ENCODE measurements around the gene FBXO48.

FBXO48 gene

DNA sequence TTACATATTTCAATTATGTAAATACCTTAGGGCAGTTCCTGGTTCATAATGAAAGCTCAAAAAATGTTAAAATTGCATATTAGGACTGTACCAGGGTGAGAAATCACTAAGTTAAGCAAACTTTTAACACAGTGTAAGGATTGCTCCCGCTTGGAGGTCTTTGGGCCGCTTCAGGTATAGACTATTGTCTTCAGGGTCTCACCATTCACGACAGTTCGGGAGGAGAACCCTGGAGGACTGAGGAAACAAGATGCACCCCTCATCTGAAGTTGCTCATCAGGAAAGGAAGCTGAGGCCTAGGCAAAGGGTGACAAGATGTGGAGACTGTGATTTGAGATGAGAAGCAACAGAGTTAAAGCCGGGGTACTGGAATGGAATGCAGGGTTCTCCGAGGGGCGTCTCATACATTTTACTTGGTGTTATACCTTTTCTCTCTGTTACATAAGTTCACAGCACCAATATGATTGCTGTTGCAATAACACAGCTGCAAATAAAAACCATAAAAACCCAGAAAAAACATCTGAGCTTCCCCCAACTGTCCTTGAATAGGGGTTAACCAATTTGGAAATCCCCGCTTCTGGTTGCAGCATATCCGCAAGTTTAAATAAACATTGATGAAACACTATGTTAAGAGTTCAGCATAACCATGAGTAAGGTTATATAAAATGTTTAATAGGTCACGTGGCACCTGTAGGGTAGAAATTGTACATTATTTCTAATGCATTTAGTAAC lies 40.1 kb downstream of the FBXO48 start:
- no peak for TF ChIP-seq CTCF (conservative IDR thresholded peaks at IDR 0.05)
- no peak overlapping the region for H3K27ac ChIP-seq

GRCh38 chr2:68426446-68426845 lies 40.6 kb downstream of the FBXO48 start:
- TF ChIP-seq CTCF (conservative IDR thresholded peaks at IDR 0.05) = no peak
- no peak overlapping the region for H3K27ac ChIP-seq

DNA sequence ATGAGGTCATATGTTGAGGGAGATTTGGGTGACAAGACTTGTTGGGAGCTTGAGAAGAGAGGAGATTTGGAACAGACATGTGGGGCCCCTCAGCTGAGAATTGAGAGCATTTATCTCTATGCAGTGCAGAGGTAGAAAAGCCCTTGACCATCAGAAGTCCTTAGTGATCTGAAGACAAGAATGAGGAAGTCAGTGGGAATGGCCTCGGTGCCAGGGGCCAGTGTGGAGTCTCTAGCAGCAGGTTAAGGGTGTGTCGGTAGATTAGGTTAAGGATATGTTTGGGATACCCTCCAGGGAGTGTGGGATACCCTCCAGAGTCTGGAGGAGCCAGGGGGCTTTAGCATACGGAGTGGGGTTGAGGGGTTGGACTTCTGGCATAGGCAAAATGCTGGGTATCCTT lies 41.6 kb downstream of the FBXO48 start:
- no peak overlapping the region for H3K27ac ChIP-seq
- no peak for TF ChIP-seq CTCF (conservative IDR thresholded peaks at IDR 0.05)

DNA sequence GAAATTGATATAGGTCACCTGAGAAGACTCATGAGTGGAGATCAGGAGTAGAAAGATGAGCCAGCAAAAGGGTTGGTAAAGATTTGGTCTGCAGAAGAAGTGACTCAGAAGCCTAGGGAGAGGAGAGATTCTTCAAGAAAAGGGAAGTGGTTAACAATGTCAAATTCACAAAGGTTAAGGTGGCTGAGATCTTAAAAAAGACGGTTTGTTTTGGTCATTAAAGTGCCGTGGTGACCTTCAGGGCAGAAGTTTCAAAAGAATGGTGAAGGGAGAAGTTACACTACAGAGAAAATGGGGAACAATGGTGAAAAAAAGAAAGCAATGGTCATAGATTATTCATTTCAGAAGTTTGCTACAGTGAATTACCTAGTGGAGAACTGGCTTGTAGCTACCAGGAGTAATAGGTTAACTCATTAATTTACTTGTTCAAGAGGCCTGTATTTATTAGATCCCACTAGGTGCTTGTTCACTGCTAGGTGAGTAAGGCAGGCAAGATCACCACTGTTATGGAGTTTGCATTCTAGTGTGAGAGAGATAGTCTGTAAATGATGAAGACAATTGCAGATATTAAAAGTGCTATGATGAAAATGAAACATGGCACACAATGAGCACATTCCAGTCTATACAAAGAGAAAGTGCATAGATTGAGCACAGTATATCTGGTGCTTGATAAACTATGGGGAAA lies 43.0 kb downstream of the FBXO48 start:
- TF ChIP-seq CTCF (conservative IDR thresholded peaks at IDR 0.05) = no peak
- no peak overlapping the region for H3K27ac ChIP-seq

DNA sequence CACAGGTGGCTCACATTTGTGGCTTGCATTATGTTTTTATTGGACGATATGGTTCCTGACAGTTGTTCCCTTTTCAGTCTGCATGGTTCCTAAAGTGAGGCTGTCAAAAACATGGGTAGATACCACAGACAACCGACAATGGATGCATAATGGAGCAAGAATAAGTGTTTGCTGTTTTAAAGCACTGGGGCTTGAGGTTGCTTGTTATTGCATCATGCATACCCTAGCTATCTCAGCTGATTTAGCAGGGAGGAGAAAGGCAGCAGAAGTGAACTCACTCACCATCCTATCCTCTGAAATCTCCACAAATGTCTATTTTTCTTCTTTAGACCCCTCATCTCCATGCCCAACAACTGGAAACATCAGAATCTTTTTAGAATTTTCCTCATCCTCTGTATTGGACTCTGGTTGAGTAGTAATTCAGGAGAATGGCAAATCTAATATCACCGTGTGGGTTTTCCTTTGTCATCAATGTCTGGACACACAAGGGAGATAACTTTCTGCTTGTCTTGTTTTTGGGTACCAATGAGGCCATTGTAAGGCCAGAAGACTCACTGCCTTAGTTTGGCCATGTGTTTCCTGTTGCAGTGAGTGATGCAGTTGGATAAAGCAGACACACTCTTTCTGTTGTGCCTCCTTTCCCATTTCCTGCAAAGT lies 46.7 kb downstream of the FBXO48 start:
- H3K27ac ChIP-seq = no peak overlapping the region
- TF ChIP-seq CTCF (conservative IDR thresholded peaks at IDR 0.05) = no peak

DNA sequence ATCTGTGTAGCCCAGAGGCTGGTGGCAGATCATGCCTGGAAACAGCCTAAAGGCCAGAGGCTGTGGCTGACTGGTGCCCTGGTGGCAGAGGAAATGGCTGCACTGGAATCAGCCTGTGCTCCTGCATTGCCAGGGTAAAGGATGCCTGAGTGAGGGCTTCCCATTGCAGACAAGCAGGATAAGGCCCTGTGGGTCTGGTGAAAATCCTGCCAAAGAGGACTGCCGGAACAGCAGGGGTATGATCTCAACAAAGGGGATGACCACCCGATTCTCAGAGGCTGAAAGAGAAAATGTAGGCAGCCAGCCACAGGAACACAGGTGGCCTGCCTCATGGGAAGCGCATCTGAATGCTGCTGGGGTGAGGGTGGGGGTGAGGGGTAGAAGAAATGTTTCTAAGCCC lies 48.2 kb downstream of the FBXO48 start:
- no peak overlapping the region for H3K27ac ChIP-seq
- no peak for TF ChIP-seq CTCF (conservative IDR thresholded peaks at IDR 0.05)

DNA sequence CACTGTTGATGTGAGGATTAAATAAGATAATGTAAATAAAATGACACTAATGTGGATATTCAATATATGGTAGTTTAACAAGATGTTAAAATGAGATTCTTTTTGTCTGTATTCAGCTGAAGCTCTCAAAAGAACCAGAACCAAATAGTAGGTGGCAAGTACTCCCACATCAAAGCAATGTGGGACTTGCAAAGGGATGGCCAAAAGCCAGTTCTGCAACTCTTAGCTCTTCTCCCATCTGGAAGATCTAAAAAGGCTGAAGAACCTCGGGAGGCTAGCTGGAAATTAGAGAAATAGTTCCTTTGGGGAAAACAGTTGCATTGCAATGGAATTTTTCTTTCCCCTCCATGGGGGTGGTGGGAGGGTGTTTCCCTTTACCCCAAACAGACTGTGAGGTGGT lies 48.7 kb downstream of the FBXO48 start:
- H3K27ac ChIP-seq = no peak overlapping the region

More for the DNA sequence above, 48.7 kb downstream of the FBXO48 start:
- no peak for TF ChIP-seq CTCF (conservative IDR thresholded peaks at IDR 0.05)

Measured in VCaP (cell line).